DOHH2 (cell line): ENCODE data around the gene ORC1.

Experiments
- H3F3A ChIP-seq: fragments of 200-600 bp; sonication (generic), shearing (Covaris generic); 2 replicates; pipeline ENCODE4 v1.6.0; 2016; ENCODE audit warnings: antibody characterized with exemption, mild to moderate bottlenecking; ENCODE audit not compliant: control insufficient read depth, insufficient read depth
- H3K27ac ChIP-seq: fragments of 200-600 bp; sonication (generic); 2 replicates; pipeline ENCODE4 v1.5.1; 2014; ENCODE audit warnings: low read depth, mild to moderate bottlenecking, low read length, moderate library complexity
- H3K27me3 ChIP-seq: fragments of 200-600 bp; sonication (generic); 2 replicates; pipeline ENCODE4 v1.6.1; 2014; ENCODE audit warnings: mild to moderate bottlenecking, low read length, mixed read lengths; ENCODE audit not compliant: control insufficient read depth
- H3K36me3 ChIP-seq: fragments of 200-600 bp; sonication (generic); 2 replicates; pipeline ENCODE4 v1.6.1; 2014; ENCODE audit warnings: mild to moderate bottlenecking, low read length, moderate library complexity, mixed read lengths; ENCODE audit not compliant: control insufficient read depth
- H3K4me1 ChIP-seq: fragments of 200-600 bp; sonication (generic); 2 replicates; pipeline ENCODE4 v1.6.1; 2014; ENCODE audit warnings: mild to moderate bottlenecking, low read length, mixed read lengths; ENCODE audit not compliant: control insufficient read depth
- H3K4me2 ChIP-seq: fragments of 200-600 bp; sonication (generic); 2 replicates; pipeline ENCODE4 v1.6.0; 2014; ENCODE audit warnings: mild to moderate bottlenecking, low read length, moderate library complexity
- H3K4me3 ChIP-seq: fragments of 200-600 bp; sonication (generic); 2 replicates; pipeline ENCODE4 v1.5.1; 2014; ENCODE audit warnings: mild to moderate bottlenecking, low read length, mixed read lengths
- H3K79me2 ChIP-seq: fragments of 200-600 bp; sonication (generic); 2 replicates; pipeline ENCODE4 v1.6.1; 2014; ENCODE audit warnings: mild to moderate bottlenecking, low read length, mixed read lengths; ENCODE audit not compliant: control insufficient read depth
- H3K9me2 ChIP-seq: fragments of 200-600 bp; sonication (generic); replicated peaks from 2 replicates; pipeline ENCODE4 v1.6.1; 2014; ENCODE audit warnings: mild to moderate bottlenecking, low read length, mixed read lengths; ENCODE audit not compliant: control insufficient read depth
- H3K9me3 ChIP-seq: fragments of 200-600 bp; sonication (generic); 2 replicates; pipeline ENCODE4 v1.6.1; 2014; ENCODE audit warnings: antibody characterized with exemption, low read length, mixed read lengths; ENCODE audit not compliant: control insufficient read depth, insufficient read depth
- H4K20me1 ChIP-seq: fragments of 200-600 bp; sonication (generic); 2 replicates; pipeline ENCODE4 v1.6.0; 2014; ENCODE audit warnings: low read depth, mild to moderate bottlenecking, antibody characterized with exemption, low read length, moderate library complexity; ENCODE audit not compliant: control insufficient read depth, insufficient read depth
- EZH2phosphoT487 ChIP-seq: fragments of 200-600 bp; sonication (generic); IDR thresholded peaks from 2 replicates; pipeline ENCODE4 v1.6.1; 2017; ENCODE audit warnings: borderline replicate concordance, mild to moderate bottlenecking, antibody characterized with exemption, low read length, moderate library complexity, mixed read lengths
- TF ChIP-seq, protein P1 (sequence below): fragments of 200-600 bp; sonication (generic); IDR thresholded peaks from one replicate; pipeline ENCODE4 v1.5.1; 2014; ENCODE audit warnings: antibody characterized with exemption, mild to moderate bottlenecking, low read depth, low read length; ENCODE audit not compliant: poor library complexity, severe bottlenecking

ORC1 gene

DNA sequence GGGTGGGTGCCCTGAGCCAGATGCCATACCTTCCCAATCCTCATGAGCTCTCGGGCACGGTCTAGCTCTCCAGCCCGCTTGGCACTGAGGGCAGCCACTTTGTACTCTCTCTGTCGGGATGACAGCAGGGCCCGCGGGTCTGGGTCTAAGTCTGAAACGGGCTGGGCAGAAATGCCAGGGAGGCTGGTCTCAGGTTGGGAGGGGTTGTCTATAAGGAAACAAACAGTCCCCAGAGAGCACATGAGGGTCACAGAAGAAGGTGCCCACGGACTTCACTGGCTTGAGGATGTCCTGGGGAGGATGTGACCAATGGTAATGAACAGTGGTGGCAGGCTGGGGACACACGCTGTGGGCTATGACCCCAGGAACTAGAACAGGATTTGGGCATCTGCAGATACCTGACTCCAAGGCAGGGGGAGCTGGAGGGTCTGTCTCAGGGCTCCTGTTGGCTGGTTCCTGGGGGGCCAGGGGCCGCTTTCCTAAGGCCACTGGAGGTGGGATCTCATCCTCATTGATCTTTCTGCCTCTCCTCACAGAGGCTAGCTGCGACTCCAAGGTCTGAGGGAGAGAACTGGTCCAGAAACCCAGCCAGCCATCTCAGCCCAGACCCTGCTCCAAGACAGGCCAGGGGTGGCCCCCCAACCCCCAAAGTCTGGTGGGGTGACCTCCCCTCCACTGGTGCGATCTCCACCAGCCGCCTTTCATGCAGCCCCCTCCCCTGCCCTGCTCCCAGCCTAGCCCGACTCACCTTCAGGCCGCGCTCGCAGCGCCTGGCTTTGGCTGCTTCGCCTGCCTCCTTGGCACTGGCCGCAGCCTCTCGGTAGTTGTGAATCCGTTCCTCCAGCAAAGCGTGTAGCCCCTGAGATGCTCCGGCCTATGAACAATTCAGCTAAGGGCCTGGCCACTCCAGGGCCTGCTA is 44.3 kb downstream of the ORC1 start:
- Histone ChIP-seq H3K36me3 (peaks cover 81% of the 10 kb centered on the region), H3K9me2 (no peaks in the 10 kb centered on the region), H4K20me1 (no peaks in the 10 kb centered on the region), H3K4me3 (no peak overlapping the region), H3K79me2 (peaks cover 12% of the 10 kb centered on the region), H3K9me3 (no peaks in the 10 kb centered on the region), H3K4me1 (peaks cover 7% of the 10 kb centered on the region), H3K27me3 (no peaks in the 10 kb centered on the region), H3K4me2 (no peak overlapping the region), H3F3A (no peaks in the 10 kb centered on the region), H3K27ac (no peak overlapping the region)
- TF ChIP-seq, protein P1, sequence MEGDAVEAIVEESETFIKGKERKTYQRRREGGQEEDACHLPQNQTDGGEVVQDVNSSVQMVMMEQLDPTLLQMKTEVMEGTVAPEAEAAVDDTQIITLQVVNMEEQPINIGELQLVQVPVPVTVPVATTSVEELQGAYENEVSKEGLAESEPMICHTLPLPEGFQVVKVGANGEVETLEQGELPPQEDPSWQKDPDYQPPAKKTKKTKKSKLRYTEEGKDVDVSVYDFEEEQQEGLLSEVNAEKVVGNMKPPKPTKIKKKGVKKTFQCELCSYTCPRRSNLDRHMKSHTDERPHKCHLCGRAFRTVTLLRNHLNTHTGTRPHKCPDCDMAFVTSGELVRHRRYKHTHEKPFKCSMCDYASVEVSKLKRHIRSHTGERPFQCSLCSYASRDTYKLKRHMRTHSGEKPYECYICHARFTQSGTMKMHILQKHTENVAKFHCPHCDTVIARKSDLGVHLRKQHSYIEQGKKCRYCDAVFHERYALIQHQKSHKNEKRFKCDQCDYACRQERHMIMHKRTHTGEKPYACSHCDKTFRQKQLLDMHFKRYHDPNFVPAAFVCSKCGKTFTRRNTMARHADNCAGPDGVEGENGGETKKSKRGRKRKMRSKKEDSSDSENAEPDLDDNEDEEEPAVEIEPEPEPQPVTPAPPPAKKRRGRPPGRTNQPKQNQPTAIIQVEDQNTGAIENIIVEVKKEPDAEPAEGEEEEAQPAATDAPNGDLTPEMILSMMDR: no peak
- no peak for TF ChIP-seq EZH2phosphoT487

DNA sequence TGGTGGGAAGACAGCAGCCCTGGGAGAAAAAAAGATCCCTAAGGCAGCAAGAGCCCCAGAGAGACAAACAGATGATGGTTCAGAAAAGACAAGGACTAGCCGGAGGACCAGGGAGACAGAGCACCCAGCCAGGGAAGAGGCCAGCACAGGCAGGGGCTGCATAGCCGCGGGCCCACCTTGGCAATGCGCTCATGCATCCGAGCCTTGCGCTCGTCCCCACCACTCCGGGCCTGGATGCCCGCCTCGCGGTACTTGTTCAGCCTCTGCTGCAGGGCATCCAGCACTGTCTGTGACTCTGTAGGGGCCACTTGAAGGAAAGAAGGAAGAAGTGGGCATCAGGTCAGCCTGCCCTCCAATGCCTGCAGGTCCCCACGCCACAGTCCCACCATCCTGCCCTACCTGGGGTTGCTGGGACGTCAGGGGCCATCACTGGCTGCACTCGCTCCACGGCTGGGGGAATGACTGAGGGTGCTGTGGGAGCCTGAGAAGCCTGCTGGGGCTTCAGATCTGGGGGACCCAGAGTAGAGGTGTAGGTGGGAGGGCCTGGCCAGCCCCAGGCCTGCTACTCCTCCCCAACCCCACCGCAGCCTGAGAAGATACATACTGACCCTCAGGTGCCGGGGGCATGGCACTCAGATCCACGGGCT is 45.2 kb downstream of the ORC1 start:
- no peak overlapping the region for H3K4me3 ChIP-seq
- H3K9me2 ChIP-seq: no peaks in the 10 kb centered on the region
- no peak overlapping the region for H3K4me2 ChIP-seq
- TF ChIP-seq EZH2phosphoT487: no peak
- TF ChIP-seq, protein P1: no peak
- H3K36me3 ChIP-seq: peaks cover 86% of the 10 kb centered on the region
- no peaks in the 10 kb centered on the region for H3K4me1 ChIP-seq
- H3F3A ChIP-seq: no peaks in the 10 kb centered on the region
- no peak overlapping the region for H3K27ac ChIP-seq
- H3K9me3 ChIP-seq: no peaks in the 10 kb centered on the region
- no peaks in the 10 kb centered on the region for H3K27me3 ChIP-seq
- no peaks in the 10 kb centered on the region for H4K20me1 ChIP-seq
- peaks cover 2% of the 10 kb centered on the region for H3K79me2 ChIP-seq

DNA sequence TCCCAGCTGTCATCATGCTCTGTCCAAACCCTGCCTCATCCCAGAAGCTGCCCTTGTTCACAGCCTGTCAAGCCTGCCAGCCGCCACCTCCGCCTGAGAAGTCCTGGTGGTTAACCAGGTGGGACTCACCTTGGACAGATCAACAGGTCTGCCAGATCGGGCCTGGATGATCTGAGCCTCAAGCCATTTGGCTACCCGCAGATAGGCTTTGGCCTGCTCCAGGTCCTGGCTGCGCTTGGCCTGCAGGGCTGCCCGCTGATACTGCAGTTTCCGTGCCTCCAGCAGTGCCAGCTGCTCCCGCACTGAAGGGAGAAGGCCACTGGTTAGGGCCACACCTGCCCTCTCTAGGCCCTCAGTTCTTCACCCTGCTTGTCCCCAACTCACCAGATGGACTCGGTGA is 46.8 kb downstream of the ORC1 start:
- Histone ChIP-seq H3K27ac (no peak overlapping the region), H3K9me3 (no peaks in the 10 kb centered on the region), H3K4me3 (no peak overlapping the region), H3K36me3 (peaks cover 94% of the 10 kb centered on the region), H4K20me1 (no peaks in the 10 kb centered on the region), H3K4me2 (no peak overlapping the region), H3K27me3 (no peaks in the 10 kb centered on the region), H3F3A (no peaks in the 10 kb centered on the region), H3K9me2 (no peaks in the 10 kb centered on the region), H3K4me1 (no peaks in the 10 kb centered on the region), H3K79me2 (no peaks in the 10 kb centered on the region)
- TF ChIP-seq, protein P1: no peak
- no peak for TF ChIP-seq EZH2phosphoT487
